WTC11 (cell line): Measurements from ENCODE around the gene BRD4. TPM values are rescaled to one million over a fixed set of nuclear protein-coding genes. Genes with fewer than 3 reads are reported as not detected.

ENCODE experiments used
- ATAC-seq: fragments of 200-7000 bp; cut with Tn5 transposase; 2 replicates; pipeline ENCODE4 v1.10.0; 2021; ENCODE audit warnings: mild to moderate bottlenecking, moderate library complexity
- CTCF ChIA-PET: fragments of 300-600 bp; sonication (Branson Sonifier 250); formaldehyde crosslinking; loops from one replicate; lab custom pipeline; 2021; ENCODE audit warnings: antibody characterized with exemption; lab: Charles Lee
- POLR2A ChIA-PET: fragments of 350-600 bp; sonication (Branson Sonifier 250); formaldehyde crosslinking; loops from one replicate; lab custom pipeline; 2021; ENCODE audit warnings: antibody characterized with exemption; lab: Charles Lee
- DNase-seq: peaks from one replicate; pipeline ENCODE4 v3.0.0; 2021; ENCODE audit warnings: low spot score
- H3K27ac Mint-ChIP-seq: 2 replicates; pipeline ENCODE4 v1.8.0; 2021; ENCODE audit warnings: mixed read lengths
- H3K27me3 Mint-ChIP-seq: 2 replicates; pipeline ENCODE4 v1.8.0; 2021; ENCODE audit warnings: low read depth, mild to moderate bottlenecking, moderate library complexity, mixed read lengths
- H3K36me3 Mint-ChIP-seq: 2 replicates; pipeline ENCODE4 v1.8.0; 2021; ENCODE audit warnings: mixed read lengths
- H3K4me1 Mint-ChIP-seq: 2 replicates; pipeline ENCODE4 v1.8.0; 2022; ENCODE audit warnings: mixed read lengths
- H3K4me3 Mint-ChIP-seq: 2 replicates; pipeline ENCODE4 v1.8.0; 2021; ENCODE audit warnings: mild to moderate bottlenecking, moderate library complexity, mixed read lengths
- H3K9me3 Mint-ChIP-seq: 2 replicates; pipeline ENCODE4 v1.8.0; 2021; ENCODE audit warnings: mixed read lengths
- ELF4 ChIP-seq: sonication (generic); formaldehyde crosslinking; IDR thresholded peaks from 2 replicates; pipeline ENCODE4 v1.8.1; 2022; ENCODE audit warnings: low read depth, mild to moderate bottlenecking, moderate library complexity, missing genetic modification reagents
- EMX1 ChIP-seq: fragments of 250-450 bp; sonication (Bioruptor Pico); IDR thresholded peaks from 2 replicates; pipeline ENCODE4 v1.8.0; 2021; ENCODE audit warnings: mild to moderate bottlenecking
- GRHL2 ChIP-seq: fragments of 250-450 bp; sonication (Bioruptor Pico); IDR thresholded peaks from 2 replicates; pipeline ENCODE4 v1.8.0; 2022; ENCODE audit warnings: mild to moderate bottlenecking, moderate library complexity; ENCODE audit not compliant: insufficient replicate concordance, severe bottlenecking
- MXD4 ChIP-seq: fragments of 250-450 bp; sonication (Bioruptor Pico); IDR thresholded peaks from 2 replicates; pipeline ENCODE4 v1.8.0; 2021; ENCODE audit warnings: mild to moderate bottlenecking, moderate library complexity, borderline replicate concordance
- NFYB ChIP-seq: sonication (generic); formaldehyde crosslinking; conservative IDR thresholded peaks from 2 replicates; pipeline ENCODE4 v1.8.0; 2022; ENCODE audit warnings: low read depth, missing genetic modification reagents
- NR1H2 ChIP-seq: sonication (generic); formaldehyde crosslinking; IDR thresholded peaks from 2 replicates; pipeline ENCODE4 v1.9.0; 2021; ENCODE audit warnings: mild to moderate bottlenecking, moderate library complexity, missing genetic modification reagents
- SOX15 ChIP-seq: fragments of 250-450 bp; sonication (Bioruptor Pico); IDR thresholded peaks from 2 replicates; pipeline ENCODE4 v1.9.0; 2021; ENCODE audit warnings: mild to moderate bottlenecking
- SP1 ChIP-seq: sonication (generic); formaldehyde crosslinking; conservative IDR thresholded peaks from 2 replicates; pipeline ENCODE4 v1.8.1; 2022; ENCODE audit warnings: missing genetic modification reagents
- TEAD1 ChIP-seq: sonication (generic); formaldehyde crosslinking; IDR thresholded peaks from 2 replicates; pipeline ENCODE4 v1.8.0; 2022; ENCODE audit warnings: mild to moderate bottlenecking, missing genetic modification reagents
- ZNF416 ChIP-seq: fragments of 250-450 bp; sonication (Bioruptor Pico); IDR thresholded peaks from 2 replicates; pipeline ENCODE4 v1.9.0; 2021; ENCODE audit warnings: mild to moderate bottlenecking, inconsistent platforms
- total RNA-seq: library from RNA; stranded (reverse); gene quantifications from 3 replicates; pipeline ENCODE4 v1.2.3, GENCODE V29; 2021
- TF ChIP-seq, protein P1 (sequence below): sonication (generic); formaldehyde crosslinking; IDR thresholded peaks from 2 replicates; pipeline ENCODE4 v1.8.0; 2022; ENCODE audit warnings: mild to moderate bottlenecking, missing genetic modification reagents
- TF ChIP-seq, protein P2 (sequence below): sonication (generic); formaldehyde crosslinking; IDR thresholded peaks from 2 replicates; pipeline ENCODE4 v1.8.0; 2023; ENCODE audit warnings: missing genetic modification reagents
- TF ChIP-seq, protein P3 (sequence below): sonication (generic); formaldehyde crosslinking; IDR thresholded peaks from 2 replicates; pipeline ENCODE4 v1.8.1; 2023; ENCODE audit warnings: mild to moderate bottlenecking, missing genetic modification reagents, borderline replicate concordance
- TF ChIP-seq, protein P4 (sequence below): sonication (generic); formaldehyde crosslinking; IDR thresholded peaks from 2 replicates; pipeline ENCODE4 v1.8.1; 2023; ENCODE audit warnings: mild to moderate bottlenecking, missing genetic modification reagents, moderate library complexity
- TF ChIP-seq, protein P5 (sequence below): sonication (generic); formaldehyde crosslinking; IDR thresholded peaks from 2 replicates; pipeline ENCODE4 v1.8.1; 2022; ENCODE audit warnings: low read depth, mild to moderate bottlenecking, moderate library complexity, missing genetic modification reagents, borderline replicate concordance
- TF ChIP-seq, protein P6 (sequence below): sonication (generic); formaldehyde crosslinking; IDR thresholded peaks from 2 replicates; pipeline ENCODE4 v1.8.1; 2022; ENCODE audit warnings: missing genetic modification reagents, borderline replicate concordance
- TF ChIP-seq, protein P7 (sequence below): sonication (generic); formaldehyde crosslinking; conservative IDR thresholded peaks from 2 replicates; pipeline ENCODE4 v1.8.1; 2023; ENCODE audit warnings: mild to moderate bottlenecking, low read depth, missing genetic modification reagents, moderate library complexity
- TF ChIP-seq, protein P8 (sequence below): fragments of 250-450 bp; sonication (Bioruptor Pico); IDR thresholded peaks from 2 replicates; pipeline ENCODE4 v1.9.0; 2021; ENCODE audit warnings: moderate library complexity, mild to moderate bottlenecking, inconsistent platforms, borderline replicate concordance
- TF ChIP-seq, protein P9 (sequence below): fragments of 250-450 bp; sonication (Bioruptor Pico); conservative IDR thresholded peaks from 2 replicates; pipeline ENCODE4 v1.9.0; 2021; ENCODE audit warnings: mild to moderate bottlenecking
- TF ChIP-seq, protein P10 (sequence below): sonication (generic); formaldehyde crosslinking; IDR thresholded peaks from 2 replicates; pipeline ENCODE4 v1.8.1; 2022; ENCODE audit warnings: low read depth, missing genetic modification reagents, borderline replicate concordance

Gene BRD4
- total RNA-seq, 1 experiment from 2014 or later, result 128 TPM

DNA sequence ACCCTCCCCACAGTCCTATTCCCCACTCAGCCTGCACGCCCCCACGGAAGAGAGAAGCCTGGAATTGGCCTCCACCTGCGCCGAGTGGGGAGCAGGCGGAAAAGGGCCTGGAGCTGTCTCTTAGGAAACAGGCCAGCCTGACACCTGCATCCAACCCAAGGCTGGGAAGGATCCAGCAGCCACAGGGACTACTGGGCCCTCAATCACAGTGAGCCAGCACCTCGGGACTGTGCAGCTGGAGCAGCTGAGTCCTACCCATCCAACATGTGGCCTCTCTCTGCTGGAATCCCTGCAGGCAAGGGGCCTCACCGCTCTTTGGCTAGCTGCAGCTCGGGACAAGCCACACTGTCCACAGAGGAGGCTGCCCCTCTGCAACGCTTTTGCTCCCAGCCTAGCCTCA is 91.8 kb downstream of the BRD4 start:
- Mint-ChIP-seq H3K27ac (no peak overlapping the region), H3K9me3 (no peaks in the 10 kb centered on the region), H3K36me3 (peaks cover 55% of the 10 kb centered on the region), H3K4me1 (no peaks in the 10 kb centered on the region), H3K4me3 (no peak overlapping the region), H3K27me3 (no peaks in the 10 kb centered on the region)
- CTCF ChIA-PET, result interaction anchor here (0.6 to 6.9 kb wide), 4 partner anchors 12 to 63 kb away, joined by 3 to 54 read pairs (median 9); no protein-coding TSS in a partner anchor
- DNase-seq, result no peak
- POLR2A ChIA-PET, result interaction anchor here (0.9 kb wide), 1 partner anchor 63 kb away, joined by 3 read pairs; no protein-coding TSS in a partner anchor
- TF ChIP-seq, protein P1, sequence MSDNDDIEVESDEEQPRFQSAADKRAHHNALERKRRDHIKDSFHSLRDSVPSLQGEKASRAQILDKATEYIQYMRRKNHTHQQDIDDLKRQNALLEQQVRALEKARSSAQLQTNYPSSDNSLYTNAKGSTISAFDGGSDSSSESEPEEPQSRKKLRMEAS, result no peak
- TF ChIP-seq, protein P2, sequence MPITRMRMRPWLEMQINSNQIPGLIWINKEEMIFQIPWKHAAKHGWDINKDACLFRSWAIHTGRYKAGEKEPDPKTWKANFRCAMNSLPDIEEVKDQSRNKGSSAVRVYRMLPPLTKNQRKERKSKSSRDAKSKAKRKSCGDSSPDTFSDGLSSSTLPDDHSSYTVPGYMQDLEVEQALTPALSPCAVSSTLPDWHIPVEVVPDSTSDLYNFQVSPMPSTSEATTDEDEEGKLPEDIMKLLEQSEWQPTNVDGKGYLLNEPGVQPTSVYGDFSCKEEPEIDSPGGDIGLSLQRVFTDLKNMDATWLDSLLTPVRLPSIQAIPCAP, result no peak
- TF ChIP-seq TEAD1 (CRISPR knock-in tag) (no peak), EMX1 (CRISPR knock-in tag) (no peak), ZNF416 (CRISPR knock-in tag) (no peak), SOX15 (CRISPR knock-in tag) (no peak), NFYB (no peak), ELF4 (CRISPR knock-in tag) (no peak), SP1 (CRISPR knock-in tag) (no peak), GRHL2 (no peak), NR1H2 (CRISPR knock-in tag) (no peak), MXD4 (no peak)
- TF ChIP-seq, protein P3, sequence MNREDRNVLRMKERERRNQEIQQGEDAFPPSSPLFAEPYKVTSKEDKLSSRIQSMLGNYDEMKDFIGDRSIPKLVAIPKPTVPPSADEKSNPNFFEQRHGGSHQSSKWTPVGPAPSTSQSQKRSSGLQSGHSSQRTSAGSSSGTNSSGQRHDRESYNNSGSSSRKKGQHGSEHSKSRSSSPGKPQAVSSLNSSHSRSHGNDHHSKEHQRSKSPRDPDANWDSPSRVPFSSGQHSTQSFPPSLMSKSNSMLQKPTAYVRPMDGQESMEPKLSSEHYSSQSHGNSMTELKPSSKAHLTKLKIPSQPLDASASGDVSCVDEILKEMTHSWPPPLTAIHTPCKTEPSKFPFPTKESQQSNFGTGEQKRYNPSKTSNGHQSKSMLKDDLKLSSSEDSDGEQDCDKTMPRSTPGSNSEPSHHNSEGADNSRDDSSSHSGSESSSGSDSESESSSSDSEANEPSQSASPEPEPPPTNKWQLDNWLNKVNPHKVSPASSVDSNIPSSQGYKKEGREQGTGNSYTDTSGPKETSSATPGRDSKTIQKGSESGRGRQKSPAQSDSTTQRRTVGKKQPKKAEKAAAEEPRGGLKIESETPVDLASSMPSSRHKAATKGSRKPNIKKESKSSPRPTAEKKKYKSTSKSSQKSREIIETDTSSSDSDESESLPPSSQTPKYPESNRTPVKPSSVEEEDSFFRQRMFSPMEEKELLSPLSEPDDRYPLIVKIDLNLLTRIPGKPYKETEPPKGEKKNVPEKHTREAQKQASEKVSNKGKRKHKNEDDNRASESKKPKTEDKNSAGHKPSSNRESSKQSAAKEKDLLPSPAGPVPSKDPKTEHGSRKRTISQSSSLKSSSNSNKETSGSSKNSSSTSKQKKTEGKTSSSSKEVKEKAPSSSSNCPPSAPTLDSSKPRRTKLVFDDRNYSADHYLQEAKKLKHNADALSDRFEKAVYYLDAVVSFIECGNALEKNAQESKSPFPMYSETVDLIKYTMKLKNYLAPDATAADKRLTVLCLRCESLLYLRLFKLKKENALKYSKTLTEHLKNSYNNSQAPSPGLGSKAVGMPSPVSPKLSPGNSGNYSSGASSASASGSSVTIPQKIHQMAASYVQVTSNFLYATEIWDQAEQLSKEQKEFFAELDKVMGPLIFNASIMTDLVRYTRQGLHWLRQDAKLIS (CRISPR knock-in tag), result no peak
- TF ChIP-seq, protein P4, sequence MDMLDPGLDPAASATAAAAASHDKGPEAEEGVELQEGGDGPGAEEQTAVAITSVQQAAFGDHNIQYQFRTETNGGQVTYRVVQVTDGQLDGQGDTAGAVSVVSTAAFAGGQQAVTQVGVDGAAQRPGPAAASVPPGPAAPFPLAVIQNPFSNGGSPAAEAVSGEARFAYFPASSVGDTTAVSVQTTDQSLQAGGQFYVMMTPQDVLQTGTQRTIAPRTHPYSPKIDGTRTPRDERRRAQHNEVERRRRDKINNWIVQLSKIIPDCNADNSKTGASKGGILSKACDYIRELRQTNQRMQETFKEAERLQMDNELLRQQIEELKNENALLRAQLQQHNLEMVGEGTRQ (CRISPR knock-in tag), result no peak
- TF ChIP-seq, protein P5, sequence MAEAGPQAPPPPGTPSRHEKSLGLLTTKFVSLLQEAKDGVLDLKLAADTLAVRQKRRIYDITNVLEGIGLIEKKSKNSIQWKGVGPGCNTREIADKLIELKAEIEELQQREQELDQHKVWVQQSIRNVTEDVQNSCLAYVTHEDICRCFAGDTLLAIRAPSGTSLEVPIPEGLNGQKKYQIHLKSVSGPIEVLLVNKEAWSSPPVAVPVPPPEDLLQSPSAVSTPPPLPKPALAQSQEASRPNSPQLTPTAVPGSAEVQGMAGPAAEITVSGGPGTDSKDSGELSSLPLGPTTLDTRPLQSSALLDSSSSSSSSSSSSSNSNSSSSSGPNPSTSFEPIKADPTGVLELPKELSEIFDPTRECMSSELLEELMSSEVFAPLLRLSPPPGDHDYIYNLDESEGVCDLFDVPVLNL (CRISPR knock-in tag), result no peak
- TF ChIP-seq, protein P6, sequence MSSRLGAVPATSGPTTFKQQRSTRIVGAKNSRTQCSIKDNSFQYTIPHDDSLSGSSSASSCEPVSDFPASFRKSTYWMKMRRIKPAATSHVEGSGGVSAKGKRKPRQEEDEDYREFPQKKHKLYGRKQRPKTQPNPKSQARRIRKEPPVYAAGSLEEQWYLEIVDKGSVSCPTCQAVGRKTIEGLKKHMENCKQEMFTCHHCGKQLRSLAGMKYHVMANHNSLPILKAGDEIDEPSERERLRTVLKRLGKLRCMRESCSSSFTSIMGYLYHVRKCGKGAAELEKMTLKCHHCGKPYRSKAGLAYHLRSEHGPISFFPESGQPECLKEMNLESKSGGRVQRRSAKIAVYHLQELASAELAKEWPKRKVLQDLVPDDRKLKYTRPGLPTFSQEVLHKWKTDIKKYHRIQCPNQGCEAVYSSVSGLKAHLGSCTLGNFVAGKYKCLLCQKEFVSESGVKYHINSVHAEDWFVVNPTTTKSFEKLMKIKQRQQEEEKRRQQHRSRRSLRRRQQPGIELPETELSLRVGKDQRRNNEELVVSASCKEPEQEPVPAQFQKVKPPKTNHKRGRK, result no peak
- TF ChIP-seq, protein P7, sequence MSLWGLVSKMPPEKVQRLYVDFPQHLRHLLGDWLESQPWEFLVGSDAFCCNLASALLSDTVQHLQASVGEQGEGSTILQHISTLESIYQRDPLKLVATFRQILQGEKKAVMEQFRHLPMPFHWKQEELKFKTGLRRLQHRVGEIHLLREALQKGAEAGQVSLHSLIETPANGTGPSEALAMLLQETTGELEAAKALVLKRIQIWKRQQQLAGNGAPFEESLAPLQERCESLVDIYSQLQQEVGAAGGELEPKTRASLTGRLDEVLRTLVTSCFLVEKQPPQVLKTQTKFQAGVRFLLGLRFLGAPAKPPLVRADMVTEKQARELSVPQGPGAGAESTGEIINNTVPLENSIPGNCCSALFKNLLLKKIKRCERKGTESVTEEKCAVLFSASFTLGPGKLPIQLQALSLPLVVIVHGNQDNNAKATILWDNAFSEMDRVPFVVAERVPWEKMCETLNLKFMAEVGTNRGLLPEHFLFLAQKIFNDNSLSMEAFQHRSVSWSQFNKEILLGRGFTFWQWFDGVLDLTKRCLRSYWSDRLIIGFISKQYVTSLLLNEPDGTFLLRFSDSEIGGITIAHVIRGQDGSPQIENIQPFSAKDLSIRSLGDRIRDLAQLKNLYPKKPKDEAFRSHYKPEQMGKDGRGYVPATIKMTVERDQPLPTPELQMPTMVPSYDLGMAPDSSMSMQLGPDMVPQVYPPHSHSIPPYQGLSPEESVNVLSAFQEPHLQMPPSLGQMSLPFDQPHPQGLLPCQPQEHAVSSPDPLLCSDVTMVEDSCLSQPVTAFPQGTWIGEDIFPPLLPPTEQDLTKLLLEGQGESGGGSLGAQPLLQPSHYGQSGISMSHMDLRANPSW (CRISPR knock-in tag), result no peak
- TF ChIP-seq, protein P8, sequence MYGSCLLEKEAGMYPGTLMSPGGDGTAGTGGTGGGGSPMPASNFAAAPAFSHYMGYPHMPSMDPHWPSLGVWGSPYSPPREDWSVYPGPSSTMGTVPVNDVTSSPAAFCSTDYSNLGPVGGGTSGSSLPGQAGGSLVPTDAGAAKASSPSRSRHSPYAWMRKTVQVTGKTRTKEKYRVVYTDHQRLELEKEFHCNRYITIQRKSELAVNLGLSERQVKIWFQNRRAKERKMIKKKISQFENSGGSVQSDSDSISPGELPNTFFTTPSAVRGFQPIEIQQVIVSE (CRISPR knock-in tag), result no peak
- TF ChIP-seq, protein P9, sequence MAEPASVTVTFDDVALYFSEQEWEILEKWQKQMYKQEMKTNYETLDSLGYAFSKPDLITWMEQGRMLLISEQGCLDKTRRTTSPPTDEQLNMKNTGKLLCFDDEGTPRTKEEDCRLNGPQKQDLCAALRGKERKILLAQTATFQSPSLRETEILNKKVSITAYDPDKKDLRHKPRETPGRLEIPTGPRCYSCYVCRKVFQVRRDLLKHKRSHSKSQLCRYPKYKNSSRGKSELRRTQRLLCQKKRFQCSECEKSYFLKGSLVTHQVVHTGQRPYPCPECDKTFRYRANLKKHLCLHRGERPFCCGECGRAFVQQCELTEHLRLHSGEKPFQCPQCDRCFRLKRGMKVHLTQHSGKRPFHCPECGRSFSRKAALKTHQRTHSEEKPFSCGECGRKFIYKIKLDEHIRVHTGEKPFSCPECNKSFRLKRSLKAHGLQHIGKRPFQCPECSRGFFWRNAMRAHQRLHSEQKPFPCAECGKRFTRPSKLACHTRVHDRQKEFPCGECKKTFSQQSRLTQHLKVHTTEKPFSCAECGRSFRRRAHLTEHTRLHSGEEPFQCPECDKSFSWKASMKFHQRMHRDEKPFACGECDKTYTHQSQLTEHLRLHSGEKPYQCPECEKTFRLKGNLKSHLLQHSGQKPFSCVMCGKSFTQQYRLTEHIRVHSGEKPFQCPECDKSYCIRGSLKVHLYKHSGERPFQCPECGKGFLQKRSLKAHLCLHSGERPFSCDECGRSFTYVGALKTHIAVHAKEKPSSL (CRISPR knock-in tag), result no peak
- TF ChIP-seq, protein P10, sequence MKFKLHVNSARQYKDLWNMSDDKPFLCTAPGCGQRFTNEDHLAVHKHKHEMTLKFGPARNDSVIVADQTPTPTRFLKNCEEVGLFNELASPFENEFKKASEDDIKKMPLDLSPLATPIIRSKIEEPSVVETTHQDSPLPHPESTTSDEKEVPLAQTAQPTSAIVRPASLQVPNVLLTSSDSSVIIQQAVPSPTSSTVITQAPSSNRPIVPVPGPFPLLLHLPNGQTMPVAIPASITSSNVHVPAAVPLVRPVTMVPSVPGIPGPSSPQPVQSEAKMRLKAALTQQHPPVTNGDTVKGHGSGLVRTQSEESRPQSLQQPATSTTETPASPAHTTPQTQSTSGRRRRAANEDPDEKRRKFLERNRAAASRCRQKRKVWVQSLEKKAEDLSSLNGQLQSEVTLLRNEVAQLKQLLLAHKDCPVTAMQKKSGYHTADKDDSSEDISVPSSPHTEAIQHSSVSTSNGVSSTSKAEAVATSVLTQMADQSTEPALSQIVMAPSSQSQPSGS (CRISPR knock-in tag), result no peak
- ATAC-seq, result no peak
